Hepatocyte (in vitro differentiated cells): ENCODE measurements around the gene MFSD6L. TPM values are rescaled to one million over a fixed set of nuclear protein-coding genes. Genes with fewer than 3 reads are reported as not detected.

Experiments
- DNase-seq: peaks from one replicate; pipeline ENCODE4 v3.0.0-alpha.2; 2016; ENCODE audit warnings: low spot score
- H2AFZ ChIP-seq: fragments of 200-600 bp; sonication (generic); 2 replicates; pipeline ENCODE4 v1.6.0; 2016; ENCODE audit warnings: antibody characterized with exemption, mild to moderate bottlenecking
- H3K27ac ChIP-seq: fragments of 200-600 bp; sonication (generic); 2 replicates; pipeline ENCODE4 v1.5.1; 2016; ENCODE audit warnings: mild to moderate bottlenecking
- H3K27me3 ChIP-seq: fragments of 200-600 bp; sonication (generic); 2 replicates; pipeline ENCODE4 v1.6.1; 2016
- H3K36me3 ChIP-seq: fragments of 200-600 bp; sonication (generic); replicated peaks from 2 replicates; pipeline ENCODE4 v1.5.1; 2016; ENCODE audit warnings: low read depth; ENCODE audit not compliant: insufficient read depth
- H3K4me1 ChIP-seq: fragments of 200-600 bp; sonication (generic); 2 replicates; pipeline ENCODE4 v1.5.1; 2016; ENCODE audit warnings: mild to moderate bottlenecking, moderate library complexity; ENCODE audit not compliant: insufficient read depth
- H3K4me2 ChIP-seq: fragments of 200-600 bp; sonication (generic); 2 replicates; pipeline ENCODE4 v1.6.0; 2016
- H3K4me3 ChIP-seq: fragments of 200-600 bp; sonication (generic); 2 replicates; pipeline ENCODE4 v1.5.1; 2016; ENCODE audit warnings: mild to moderate bottlenecking
- H3K79me2 ChIP-seq: fragments of 200-600 bp; sonication (generic); 2 replicates; pipeline ENCODE4 v1.6.0; 2017; ENCODE audit warnings: mild to moderate bottlenecking
- H3K9me2 ChIP-seq: fragments of 200-600 bp; sonication (generic); replicated peaks from 2 replicates; pipeline ENCODE4 v1.6.0; 2017; ENCODE audit warnings: mild to moderate bottlenecking; ENCODE audit not compliant: insufficient read depth
- H3K9me3 ChIP-seq: fragments of 200-600 bp; sonication (generic); 2 replicates; pipeline ENCODE4 v1.5.1; 2016; ENCODE audit warnings: low read depth, mild to moderate bottlenecking
- H4K20me1 ChIP-seq: fragments of 200-600 bp; sonication (generic); 2 replicates; pipeline ENCODE4 v1.6.0; 2016; ENCODE audit warnings: mild to moderate bottlenecking; ENCODE audit not compliant: insufficient read depth, poor library complexity, severe bottlenecking
- EZH2 ChIP-seq: fragments of 200-600 bp; sonication (generic); IDR thresholded peaks from 2 replicates; pipeline ENCODE4 v1.6.1; 2016; ENCODE audit warnings: antibody characterized with exemption, mild to moderate bottlenecking, borderline replicate concordance
- EZH2phosphoT487 ChIP-seq: fragments of 200-600 bp; sonication (generic); IDR thresholded peaks from one replicate; pipeline ENCODE4 v1.6.1; 2018; ENCODE audit warnings: antibody characterized with exemption, mild to moderate bottlenecking, low read depth, moderate library complexity; ENCODE audit not compliant: unreplicated experiment, severe bottlenecking
- WGBS: methylation state at CpG from one replicate; pipeline ENCODE4 v1.1.6; 2016; ENCODE audit warnings: low lambda C conversion rate; ENCODE audit errors: missing lambda C conversion rate; 5-methylcytosine and 5-hydroxymethylcytosine counted together
- polyA plus RNA-seq: library from polyadenylated mRNA; unstranded; fragments of >200 nt; fragmentation: Nextera tagmentation; extraction: Ambion mirVana; gene quantifications from 2 replicates; pipeline ENCODE4 v1.2.1, GENCODE V29; 2016
- total RNA-seq: library from RNA; depleted of rRNA; stranded (reverse); fragments of >200 nt; gene quantifications from 2 replicates; pipeline ENCODE4 v1.2.3, GENCODE V29; 2014
- TF ChIP-seq, protein P1 (sequence below): fragments of 200-600 bp; sonication (generic); IDR thresholded peaks from 2 replicates; pipeline ENCODE4 v1.5.1; 2016; ENCODE audit warnings: antibody characterized with exemption, mild to moderate bottlenecking; ENCODE audit not compliant: poor library complexity

Gene MFSD6L
- total and polyA plus RNA-seq, 2 experiments from 2014 or later, result 0.34 to 2.2 TPM

DNA sequence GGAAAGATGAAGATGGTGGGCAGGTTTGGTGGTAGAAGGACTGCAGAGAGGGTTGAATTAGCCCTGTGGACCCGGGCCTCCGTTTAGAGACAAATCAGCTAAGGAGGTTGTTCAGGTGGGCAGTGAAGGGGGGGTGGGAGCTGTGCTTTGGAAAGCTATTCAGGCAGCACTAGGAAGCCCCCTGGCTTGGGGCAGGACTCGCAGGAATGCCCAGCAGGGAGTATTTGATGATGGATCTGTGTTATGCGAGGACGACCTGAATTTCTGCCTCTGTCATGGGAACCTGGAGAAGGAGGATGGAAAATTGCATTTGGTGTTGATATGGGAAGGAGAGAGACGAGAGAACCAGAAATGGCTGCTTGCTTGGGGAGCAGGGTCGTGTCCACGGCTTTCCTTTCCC is 44.3 kb downstream of the MFSD6L start:
- no peak for DNase-seq
- no peak overlapping the region for H3K27ac ChIP-seq
- H4K20me1 ChIP-seq, result no peaks in the 10 kb centered on the region
- H3K4me1 ChIP-seq, result no peaks in the 10 kb centered on the region
- H3K79me2 ChIP-seq, result no peaks in the 10 kb centered on the region
- 86% methylated on average over 8 of the region's 8 CpGs for WGBS
- TF ChIP-seq, protein P1, sequence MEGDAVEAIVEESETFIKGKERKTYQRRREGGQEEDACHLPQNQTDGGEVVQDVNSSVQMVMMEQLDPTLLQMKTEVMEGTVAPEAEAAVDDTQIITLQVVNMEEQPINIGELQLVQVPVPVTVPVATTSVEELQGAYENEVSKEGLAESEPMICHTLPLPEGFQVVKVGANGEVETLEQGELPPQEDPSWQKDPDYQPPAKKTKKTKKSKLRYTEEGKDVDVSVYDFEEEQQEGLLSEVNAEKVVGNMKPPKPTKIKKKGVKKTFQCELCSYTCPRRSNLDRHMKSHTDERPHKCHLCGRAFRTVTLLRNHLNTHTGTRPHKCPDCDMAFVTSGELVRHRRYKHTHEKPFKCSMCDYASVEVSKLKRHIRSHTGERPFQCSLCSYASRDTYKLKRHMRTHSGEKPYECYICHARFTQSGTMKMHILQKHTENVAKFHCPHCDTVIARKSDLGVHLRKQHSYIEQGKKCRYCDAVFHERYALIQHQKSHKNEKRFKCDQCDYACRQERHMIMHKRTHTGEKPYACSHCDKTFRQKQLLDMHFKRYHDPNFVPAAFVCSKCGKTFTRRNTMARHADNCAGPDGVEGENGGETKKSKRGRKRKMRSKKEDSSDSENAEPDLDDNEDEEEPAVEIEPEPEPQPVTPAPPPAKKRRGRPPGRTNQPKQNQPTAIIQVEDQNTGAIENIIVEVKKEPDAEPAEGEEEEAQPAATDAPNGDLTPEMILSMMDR, result no peak
- TF ChIP-seq EZH2phosphoT487 (no peak), EZH2 (no peak)
- H2AFZ ChIP-seq, result no peak overlapping the region
- H3K4me2 ChIP-seq, result no peak overlapping the region
- H3K36me3 ChIP-seq, result no peaks in the 10 kb centered on the region
- H3K9me2 ChIP-seq, result no peaks in the 10 kb centered on the region
- no peak overlapping the region for H3K4me3 ChIP-seq
- H3K27me3 ChIP-seq, result peaks cover 5% of the 10 kb centered on the region
- no peaks in the 10 kb centered on the region for H3K9me3 ChIP-seq

DNA sequence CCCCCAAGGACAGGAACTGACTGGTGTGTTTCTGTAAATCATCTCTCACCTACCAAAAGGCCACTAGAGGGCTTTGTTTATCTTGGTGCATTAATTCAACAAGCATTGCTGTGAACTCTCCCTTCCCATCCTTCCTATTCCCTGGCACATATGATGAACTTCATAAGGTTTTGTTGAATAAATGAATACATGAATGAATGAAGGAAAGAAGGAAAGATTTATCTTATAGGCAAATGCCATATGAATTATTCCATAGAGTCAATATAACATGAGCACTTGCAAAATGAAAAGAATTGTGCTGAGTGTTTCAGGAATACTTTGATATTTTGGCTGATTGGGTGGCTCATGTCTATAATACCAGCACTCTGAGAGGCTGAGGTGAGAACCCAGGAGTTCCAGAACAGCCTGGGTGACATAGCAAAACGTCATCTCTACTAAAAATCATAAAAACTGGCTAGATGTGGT is 45.2 kb downstream of the MFSD6L start:
- Histone ChIP-seq H3K9me2 (no peaks in the 10 kb centered on the region), H2AFZ (no peak overlapping the region), H3K79me2 (no peaks in the 10 kb centered on the region), H3K4me3 (no peak overlapping the region), H3K36me3 (no peaks in the 10 kb centered on the region), H4K20me1 (no peaks in the 10 kb centered on the region), H3K27ac (no peak overlapping the region), H3K9me3 (no peaks in the 10 kb centered on the region), H3K27me3 (peaks cover 5% of the 10 kb centered on the region), H3K4me1 (no peaks in the 10 kb centered on the region), H3K4me2 (no peak overlapping the region)
- TF ChIP-seq EZH2, result no peak
- TF ChIP-seq, protein P1, result peak; percentile 50
- TF ChIP-seq EZH2phosphoT487, result no peak
- peak; percentile 55 for DNase-seq
- 40% methylated on average over 1 of the region's 1 CpG for WGBS

DNA sequence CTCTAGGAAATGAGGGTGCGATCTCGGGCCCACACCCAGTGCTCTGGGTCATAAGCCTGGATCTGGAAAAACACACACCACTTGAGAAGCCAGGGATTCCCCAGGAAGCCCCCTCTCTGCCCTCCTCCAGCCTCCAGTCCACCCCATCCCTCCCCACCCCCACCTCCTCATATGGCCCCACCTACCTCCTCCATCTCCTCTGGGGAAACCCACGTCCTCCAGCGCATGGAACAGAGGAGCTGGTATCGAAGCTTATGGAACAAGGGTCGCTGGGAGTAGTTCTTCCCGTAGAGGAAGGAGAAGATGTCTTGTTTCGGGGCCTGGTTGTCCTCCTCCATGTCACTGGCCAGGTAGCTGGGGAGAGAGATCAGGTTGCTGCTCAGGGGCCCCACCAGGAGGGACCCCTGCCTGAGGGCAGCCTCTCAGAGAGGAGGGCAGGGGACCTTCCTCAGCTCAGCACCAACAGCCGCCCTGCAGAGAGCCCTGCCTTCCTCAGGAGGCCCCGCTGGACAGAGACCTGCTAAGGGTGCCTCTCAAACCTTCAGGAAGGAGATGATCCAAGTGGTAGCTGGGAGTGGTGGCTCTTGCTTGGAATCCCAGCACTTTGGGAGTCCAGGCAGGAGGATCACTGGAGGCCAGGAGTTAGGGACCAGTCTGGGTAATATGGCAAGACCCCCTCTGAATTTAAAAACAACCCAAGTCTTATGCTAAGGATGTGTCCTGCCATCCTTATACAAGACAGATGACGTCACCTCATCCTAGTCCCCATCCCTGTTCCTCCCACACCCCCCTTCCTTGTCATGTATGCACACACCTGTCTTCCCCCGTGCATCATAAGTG is 45.8 kb downstream of the MFSD6L start:
- Histone ChIP-seq H4K20me1 (no peaks in the 10 kb centered on the region), H2AFZ (no peak overlapping the region), H3K4me2 (no peak overlapping the region), H3K9me3 (no peaks in the 10 kb centered on the region), H3K27me3 (peaks cover 5% of the 10 kb centered on the region), H3K9me2 (no peaks in the 10 kb centered on the region), H3K4me1 (no peaks in the 10 kb centered on the region), H3K27ac (no peak overlapping the region), H3K4me3 (no peak overlapping the region), H3K79me2 (no peaks in the 10 kb centered on the region), H3K36me3 (no peaks in the 10 kb centered on the region)
- TF ChIP-seq EZH2phosphoT487 (no peak), EZH2 (no peak)
- TF ChIP-seq, protein P1, result no peak
- no peak for DNase-seq
- WGBS, result 80% methylated on average over 12 of the region's 12 CpGs
